IMR-90 (cell line): ENCODE data around the gene SLC17A3. TPM values are rescaled to one million over a fixed set of nuclear protein-coding genes. Genes with fewer than 3 reads are reported as not detected.

Experiments used
- ATAC-seq: fragments of 200-7000 bp; cut with Tn5 transposase; 2 replicates; pipeline ENCODE4 v1.9.1; 2020; ENCODE audit warnings: low read depth, mild to moderate bottlenecking, moderate library complexity
- BruUV-seq: library from RNA; stranded (reverse); fragments of 400-500 nt; replicated peaks from 2 replicates; lab custom pipeline; 2021; lab: Mats Ljungman, UMichigan
- CTCF ChIA-PET: fragments of 300-600 bp; formaldehyde crosslinking; extraction: SDS; loops from one replicate; lab custom pipeline; 2021; ENCODE audit warnings: antibody characterized with exemption; lab: Yijun Ruan, JAX
- POLR2A ChIA-PET: fragments of 300-600 bp; sonication (Branson Sonifier 250); formaldehyde crosslinking; loops from one replicate; lab custom pipeline; 2022; ENCODE audit warnings: antibody characterized with exemption; ENCODE audit not compliant: unreplicated experiment; lab: Charles Lee
- DNase-seq: peaks from one replicate; pipeline ENCODE4 v3.0.0; 2013
- H2AFZ ChIP-seq: replicated peaks from 2 replicates; pipeline ENCODE3; 2013; ENCODE audit warnings: low read length, mild to moderate bottlenecking; ENCODE audit not compliant: poor library complexity
- H2AK5ac ChIP-seq: 2 replicates; pipeline ENCODE4 v1.6.1; 2013; ENCODE audit warnings: low read depth, low read length, inconsistent platforms
- H2AK9ac ChIP-seq: replicated peaks from 2 replicates; pipeline ENCODE3; 2013; ENCODE audit warnings: mild to moderate bottlenecking, low read depth, low read length, moderate library complexity; ENCODE audit not compliant: poor library complexity
- H2BK120ac ChIP-seq: 2 replicates; pipeline ENCODE4 v1.6.1; 2013; ENCODE audit warnings: low read depth, low read length, inconsistent platforms
- H2BK15ac ChIP-seq: 3 replicates; pipeline ENCODE4 v1.6.1; 2013; ENCODE audit warnings: low read depth, low read length, inconsistent platforms
- H2BK20ac ChIP-seq: 2 replicates; pipeline ENCODE4 v1.6.1; 2013; ENCODE audit warnings: low read depth, mild to moderate bottlenecking, inconsistent platforms, low read length, moderate library complexity
- H2BK5ac ChIP-seq: 2 replicates; pipeline ENCODE4 v1.6.1; 2013; ENCODE audit warnings: mild to moderate bottlenecking, low read depth, low read length, inconsistent platforms; ENCODE audit not compliant: poor library complexity, severe bottlenecking
- H3K14ac ChIP-seq: replicated peaks from 2 replicates; pipeline ENCODE4 v1.6.1; 2013; ENCODE audit warnings: low read depth, low read length, inconsistent platforms
- H3K18ac ChIP-seq: 2 replicates; pipeline ENCODE4 v1.6.1; 2013; ENCODE audit warnings: low read depth, low read length, control low read depth
- H3K23ac ChIP-seq: 2 replicates; pipeline ENCODE4 v1.6.1; 2013; ENCODE audit warnings: low read depth, low read length, inconsistent platforms
- H3K27ac ChIP-seq: 2 replicates; pipeline ENCODE4 v1.5.1; 2013; ENCODE audit warnings: mild to moderate bottlenecking, control low read depth, low read length; ENCODE audit not compliant: insufficient read depth
- H3K27me3 ChIP-seq: 2 replicates; pipeline ENCODE4 v1.6.1; 2013; ENCODE audit warnings: low read length; ENCODE audit not compliant: control insufficient read depth, insufficient read depth
- H3K36me3 ChIP-seq: 2 replicates; pipeline ENCODE4 v1.6.1; 2013; ENCODE audit warnings: low read length, mixed read lengths; ENCODE audit not compliant: control insufficient read depth, insufficient read depth
- H3K4ac ChIP-seq: 2 replicates; pipeline ENCODE4 v1.6.1; 2013; ENCODE audit warnings: low read depth, low read length, inconsistent platforms
- H3K4me1 ChIP-seq: 2 replicates; pipeline ENCODE4 v1.6.1; 2013; ENCODE audit warnings: low read length, mixed read lengths; ENCODE audit not compliant: control insufficient read depth, insufficient read depth
- H3K4me2 ChIP-seq: 2 replicates; pipeline ENCODE4 v1.6.1; 2013; ENCODE audit warnings: low read depth, mild to moderate bottlenecking, control low read depth, low read length, moderate library complexity
- H3K4me3 ChIP-seq: 2 replicates; pipeline ENCODE4 v1.5.1; 2013; ENCODE audit warnings: low read depth, mild to moderate bottlenecking, control low read depth, low read length, moderate library complexity; ENCODE audit not compliant: insufficient read depth
- H3K56ac ChIP-seq: 2 replicates; pipeline ENCODE4 v1.6.1; 2013; ENCODE audit warnings: low read length, inconsistent platforms; ENCODE audit not compliant: insufficient read depth; ENCODE audit errors: extremely low read depth
- H3K79me1 ChIP-seq, 2 experiments: 2 replicates each; pipeline ENCODE4 v1.6.1; 2013; ENCODE audit warnings: low read length in 2 of 2, inconsistent platforms in 1 of 2, low read depth in 1 of 2
- H3K9ac ChIP-seq: 2 replicates; pipeline ENCODE4 v1.6.1; 2013; ENCODE audit warnings: low read depth, low read length, control low read depth
- H3K9me1 ChIP-seq: 2 replicates; pipeline ENCODE4 v1.6.1; 2013; ENCODE audit warnings: low read length, inconsistent platforms; ENCODE audit not compliant: insufficient read depth
- H3K9me3 ChIP-seq: 2 replicates; pipeline ENCODE4 v1.6.1; 2013; ENCODE audit warnings: low read length; ENCODE audit not compliant: control insufficient read depth, insufficient read depth
- H4K20me1 ChIP-seq: 2 replicates; pipeline ENCODE4 v1.6.1; 2013; ENCODE audit warnings: low read length, inconsistent platforms; ENCODE audit not compliant: insufficient read depth
- H4K5ac ChIP-seq: 2 replicates; pipeline ENCODE4 v1.6.1; 2013; ENCODE audit warnings: mild to moderate bottlenecking, low read depth, low read length, control low read depth
- H4K8ac ChIP-seq, 2 experiments: 2 replicates each; pipeline ENCODE4 v1.6.1; 2013; ENCODE audit warnings: low read depth in 2 of 2, low read length in 2 of 2, control low read depth in 1 of 2, inconsistent platforms in 1 of 2
- H4K91ac ChIP-seq: 2 replicates; pipeline ENCODE4 v1.6.1; 2013; ENCODE audit warnings: low read depth, low read length, inconsistent platforms; ENCODE audit not compliant: insufficient read depth
- ELK1 ChIP-seq: fragments of 150-350 bp; IDR thresholded peaks from 2 replicates; pipeline ENCODE4 v1.6.1; 2016; ENCODE audit warnings: low read depth, mild to moderate bottlenecking, low read length, moderate library complexity, borderline replicate concordance
- FOS ChIP-seq: fragments of 150-350 bp; IDR thresholded peaks from 2 replicates; pipeline ENCODE4 v1.6.1; 2016; ENCODE audit warnings: low read depth, low read length
- MAZ ChIP-seq: IDR thresholded peaks from 2 replicates; pipeline ENCODE4 v1.6.1; 2012; ENCODE audit warnings: low read depth, mild to moderate bottlenecking, low read length, improper control_type of control experiment, moderate library complexity, borderline replicate concordance
- MXI1 ChIP-seq: IDR thresholded peaks from 2 replicates; pipeline ENCODE4 v1.6.1; 2012; ENCODE audit warnings: low read depth, mild to moderate bottlenecking, low read length, moderate library complexity, borderline replicate concordance
- NFE2L2 ChIP-seq: fragments of 150-350 bp; IDR thresholded peaks from 2 replicates; pipeline ENCODE4 v1.6.1; 2016; ENCODE audit warnings: low read depth, mild to moderate bottlenecking, low read length
- POLR2A ChIP-seq: IDR thresholded peaks from 2 replicates; pipeline ENCODE4 v1.6.1; 2012; ENCODE audit warnings: mild to moderate bottlenecking, low read depth, low read length
- RCOR1 ChIP-seq: IDR thresholded peaks from 2 replicates; pipeline ENCODE4 v1.6.1; 2012; ENCODE audit warnings: mild to moderate bottlenecking, low read length, improper control_type of control experiment; ENCODE audit not compliant: insufficient replicate concordance
- RFX5 ChIP-seq: IDR thresholded peaks from 2 replicates; pipeline ENCODE4 v1.8.0; 2012; ENCODE audit warnings: low read depth, mild to moderate bottlenecking, low read length, moderate library complexity
- USF2 ChIP-seq: fragments of 150-350 bp; IDR thresholded peaks from 2 replicates; pipeline ENCODE4 v1.6.1; 2017; ENCODE audit warnings: mild to moderate bottlenecking, antibody characterized with exemption, low read length, low read depth
- WGBS, 2 experiments: methylation state at CpG; one replicate each; pipeline versions ENCODE4 v1.1.5 to v1.1.7; 2013; ENCODE audit warnings: missing lambda C conversion rate in 2 of 2; ENCODE audit not compliant: insufficient read length in 1 of 2; ENCODE audit errors: extremely low coverage in 2 of 2; 5-methylcytosine and 5-hydroxymethylcytosine counted together
- dilution Hi-C: fragments of 300-500 bp; cut with HindIII; formaldehyde crosslinking; loops from one replicate; pipeline ENCODE4 v1.14.3; 2018; ENCODE audit warnings: low sequenced_read_pairs; ENCODE audit not compliant: unreplicated experiment
- in situ Hi-C: fragments of 300-500 bp; cut with MboI; formaldehyde crosslinking; loops from 3 replicates; pipeline ENCODE4 v1.14.3; 2019; ENCODE audit warnings: low sequenced_read_pairs, inconsistent platforms, mixed read lengths
- intact Hi-C: fragments of 100-400 bp; cut with micrococcal nuclease; formaldehyde crosslinking; loops from 2 replicates; pipeline ENCODE4 v1.10.0; 2022
- polyA plus RNA-seq, 3 experiments: library from polyadenylated mRNA; depleted of rRNA; stranded (reverse); fragments of >200 nt; gene quantifications; 2 replicates each; pipeline ENCODE4 v1.2.3, GENCODE V29; 2012; ENCODE audit warnings: low replicate concordance in 1 of 3
- total RNA-seq: library from RNA; depleted of rRNA; stranded (reverse); fragments of >200 nt; gene quantifications from 2 replicates; pipeline ENCODE4 v1.2.3, GENCODE V29; 2012

Gene SLC17A3
- total and polyA plus RNA-seq, 2 of the 4 experiments (the other 2 are of a cell fraction) = not detected

GRCh38 chr6:25868436-25869183, 5.4 kb downstream of the SLC17A3 start:
- H3K56ac ChIP-seq = no peak overlapping the region
- H2AFZ ChIP-seq = no peak overlapping the region
- H3K14ac ChIP-seq = no peak overlapping the region
- no peak overlapping the region for H3K27ac ChIP-seq
- no peak for ATAC-seq
- intact Hi-C loops (no loop called here), in situ Hi-C loops (no loop called here), dilution Hi-C loops (no loop called here)
- H2BK5ac ChIP-seq = no peak overlapping the region
- H3K9me3 ChIP-seq = no peaks in the 10 kb centered on the region
- H4K20me1 ChIP-seq = no peaks in the 10 kb centered on the region
- no CpG with 5 or more reads among the region's 3 CpGs for WGBS, 2 experiments
- BruUV-seq = no TSS peak
- no peak overlapping the region for H3K18ac ChIP-seq
- no peak overlapping the region for H3K4ac ChIP-seq
- no peak overlapping the region for H4K91ac ChIP-seq
- no peaks in the 10 kb centered on the region for H3K27me3 ChIP-seq
- H2BK15ac ChIP-seq = no peak overlapping the region
- no peak overlapping the region for H4K8ac ChIP-seq
- ChIA-PET CTCF (no interaction called here), POLR2A (no interaction called here)
- no peak overlapping the region for H4K5ac ChIP-seq
- no peak overlapping the region for H2BK120ac ChIP-seq
- no peak for DNase-seq
- no peaks in the 10 kb centered on the region for H3K36me3 ChIP-seq
- no peak overlapping the region for H2BK20ac ChIP-seq
- no peak overlapping the region for H3K4me3 ChIP-seq
- no peak overlapping the region for H3K9ac ChIP-seq
- H3K4me1 ChIP-seq = no peaks in the 10 kb centered on the region
- no peak overlapping the region for H2AK5ac ChIP-seq
- TF ChIP-seq RCOR1 (no peak), RFX5 (no peak), POLR2A (no peak), FOS (no peak), NFE2L2 (no peak), MXI1 (no peak), USF2 (no peak), ELK1 (no peak), MAZ (no peak)
- no peaks in the 10 kb centered on the region for H3K9me1 ChIP-seq
- no peak overlapping the region for H3K4me2 ChIP-seq
- H3K23ac ChIP-seq = no peak overlapping the region
- H2AK9ac ChIP-seq = no peak overlapping the region
- no peaks in the 10 kb centered on the region for H3K79me1 ChIP-seq
